GM21526 (cell line): ENCODE results near the gene PAGE5.

Experiments
- ATAC-seq: cut with Tn5 transposase; IDR thresholded peaks from one replicate; pipeline ENCODE4 v1.9.1; 2021; ENCODE audit warnings: moderate library complexity; ENCODE audit not compliant: unreplicated experiment, low FRiP score

The PAGE5 gene, protein sequence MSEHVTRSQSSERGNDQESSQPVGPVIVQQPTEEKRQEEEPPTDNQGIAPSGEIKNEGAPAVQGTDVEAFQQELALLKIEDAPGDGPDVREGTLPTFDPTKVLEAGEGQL

DNA sequence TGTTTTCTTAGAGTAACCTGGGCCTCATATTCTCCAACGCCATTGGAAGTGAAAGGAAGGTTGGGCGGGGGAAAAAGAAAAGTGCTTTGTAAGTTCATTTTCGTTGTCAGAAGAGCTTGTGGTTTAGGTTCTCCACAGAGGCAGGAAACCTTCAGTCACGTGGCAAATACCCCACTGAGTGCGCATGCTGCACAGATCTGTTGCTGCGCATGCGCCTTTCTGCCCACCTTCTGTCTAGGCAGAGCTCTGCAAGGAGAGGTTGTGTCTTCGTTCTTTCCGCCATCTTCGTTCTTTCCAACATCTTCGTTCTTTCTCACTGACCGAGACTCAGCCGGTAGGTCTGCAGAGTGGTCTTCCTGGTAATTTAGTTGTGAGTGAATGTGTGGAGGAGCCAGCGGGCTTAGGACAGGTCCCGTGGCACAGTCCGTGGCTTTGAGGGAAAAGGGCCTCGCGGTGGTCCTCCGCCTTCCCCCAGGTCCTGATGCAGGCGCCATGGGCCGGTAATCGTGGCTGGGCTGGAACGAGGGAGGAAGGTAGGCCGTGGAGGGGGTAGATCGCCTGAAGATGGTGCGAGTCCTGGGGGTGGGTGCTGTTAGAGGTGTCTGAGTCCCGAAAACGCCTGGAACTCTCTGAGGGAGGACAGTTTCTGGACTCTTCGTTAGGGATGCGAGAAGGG lies at the start of gene PAGE5:
PAGE5 (plus strand) TSS at position 228 of the 676 bp plus-strand sequence. CDS start 1,037 bp downstream, outside the sequence.
- ATAC-seq: no peak

DNA sequence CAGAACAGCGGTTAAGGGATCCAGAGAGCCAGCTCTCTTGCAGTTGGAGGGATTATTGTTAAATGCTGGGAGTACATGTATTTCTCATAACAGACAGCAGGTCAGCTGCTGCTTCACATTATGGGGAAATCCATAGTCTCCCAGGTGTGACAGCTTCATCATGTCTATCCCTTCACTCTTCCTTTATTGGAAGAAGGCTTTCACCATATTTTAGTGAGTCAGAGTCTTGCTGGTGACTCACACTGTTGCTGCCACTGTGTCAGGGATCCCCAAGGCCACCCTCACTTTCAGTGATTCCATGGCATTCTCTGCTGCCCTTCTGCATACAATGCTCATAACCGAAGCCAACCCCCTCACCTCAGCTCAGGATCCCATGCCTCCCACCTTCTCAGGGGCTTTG lies 32.9 kb upstream of the PAGE5 start:
- no peak for ATAC-seq

DNA sequence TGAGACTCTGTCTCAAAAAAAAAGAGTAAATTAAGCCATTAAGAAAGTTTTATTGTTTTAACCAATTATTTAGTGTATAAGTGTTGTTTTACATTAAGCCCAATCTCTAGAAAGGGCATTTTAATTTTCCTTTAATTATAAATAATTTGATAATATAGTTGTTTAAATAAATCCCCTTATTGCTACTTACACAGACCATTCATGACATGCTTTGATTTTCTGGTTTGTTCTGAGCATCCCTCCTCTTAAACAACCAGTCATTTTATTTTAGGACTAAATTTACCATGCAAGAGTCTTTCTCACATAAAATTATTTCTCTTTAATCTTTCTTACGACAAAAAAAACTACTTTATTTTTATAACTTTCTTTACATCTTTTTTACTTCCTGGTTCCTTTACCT lies 23.5 kb upstream of the PAGE5 start:
- ATAC-seq: no peak

DNA sequence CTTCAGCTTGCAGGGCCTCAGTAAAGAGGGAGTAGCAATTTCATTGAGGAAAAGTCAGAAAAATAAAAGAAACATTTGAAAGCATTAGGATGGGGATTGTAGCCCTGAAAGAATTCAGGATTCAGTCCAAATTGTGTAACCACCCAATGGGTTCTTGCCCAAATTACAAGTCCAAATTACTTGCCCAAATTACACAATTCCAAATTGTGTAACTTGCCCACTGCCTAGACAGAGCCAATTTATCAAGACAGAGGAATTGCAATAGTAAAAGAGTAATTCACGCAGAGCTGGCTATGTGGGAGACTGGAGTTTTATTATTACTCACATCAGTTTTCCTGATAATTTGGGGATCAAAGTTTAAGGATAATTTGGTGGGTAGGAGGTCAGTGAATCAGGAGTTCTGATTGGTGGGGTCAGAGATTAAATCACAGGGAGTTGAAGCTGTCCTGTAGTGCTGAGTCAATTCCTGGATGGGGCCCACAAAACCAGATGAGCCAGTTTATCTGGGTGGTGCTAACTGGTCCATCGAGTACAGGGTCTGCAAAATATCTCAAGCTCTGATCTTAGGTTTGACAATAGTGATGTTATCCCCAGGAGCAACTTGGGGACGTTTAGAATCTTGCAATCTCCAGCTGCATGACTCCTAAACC lies 18.1 kb upstream of the PAGE5 start:
- ATAC-seq: no peak

DNA sequence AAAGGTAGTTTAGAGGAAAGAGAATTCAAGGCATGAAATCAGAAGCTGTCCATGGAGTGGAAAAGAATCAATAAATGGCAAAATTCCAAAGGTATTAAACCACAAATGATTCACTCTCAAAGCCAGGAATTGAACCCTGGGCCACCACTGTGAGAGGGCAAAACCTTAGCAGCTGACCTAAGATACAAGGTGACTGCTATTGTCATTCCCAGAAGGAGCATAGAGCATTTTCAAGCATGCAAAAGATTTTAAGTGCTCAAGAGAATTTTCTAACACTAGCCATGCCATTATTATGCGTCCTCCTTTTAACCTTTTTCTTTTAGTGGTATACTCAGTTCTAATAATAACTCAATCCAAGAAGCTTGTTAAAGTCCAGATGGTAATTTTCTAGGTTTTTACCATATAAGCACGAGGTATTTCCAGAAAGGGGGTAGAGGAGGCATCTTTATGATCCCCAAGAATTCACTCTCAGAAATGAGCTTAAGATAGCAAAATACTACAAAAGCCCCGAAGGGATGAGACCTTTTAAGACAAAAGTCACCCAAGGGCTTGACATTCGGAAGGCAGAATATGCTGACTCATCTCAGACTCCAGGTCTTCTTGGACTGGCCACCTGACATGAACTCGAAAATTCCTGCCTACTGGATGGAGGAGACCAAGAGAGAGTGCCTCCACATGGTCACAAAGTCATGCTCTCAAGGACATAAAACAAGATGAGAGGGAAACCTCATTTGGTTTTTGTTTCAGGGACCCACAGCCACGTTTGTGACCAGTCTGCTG lies 13.8 kb upstream of the PAGE5 start:
- no peak for ATAC-seq

DNA sequence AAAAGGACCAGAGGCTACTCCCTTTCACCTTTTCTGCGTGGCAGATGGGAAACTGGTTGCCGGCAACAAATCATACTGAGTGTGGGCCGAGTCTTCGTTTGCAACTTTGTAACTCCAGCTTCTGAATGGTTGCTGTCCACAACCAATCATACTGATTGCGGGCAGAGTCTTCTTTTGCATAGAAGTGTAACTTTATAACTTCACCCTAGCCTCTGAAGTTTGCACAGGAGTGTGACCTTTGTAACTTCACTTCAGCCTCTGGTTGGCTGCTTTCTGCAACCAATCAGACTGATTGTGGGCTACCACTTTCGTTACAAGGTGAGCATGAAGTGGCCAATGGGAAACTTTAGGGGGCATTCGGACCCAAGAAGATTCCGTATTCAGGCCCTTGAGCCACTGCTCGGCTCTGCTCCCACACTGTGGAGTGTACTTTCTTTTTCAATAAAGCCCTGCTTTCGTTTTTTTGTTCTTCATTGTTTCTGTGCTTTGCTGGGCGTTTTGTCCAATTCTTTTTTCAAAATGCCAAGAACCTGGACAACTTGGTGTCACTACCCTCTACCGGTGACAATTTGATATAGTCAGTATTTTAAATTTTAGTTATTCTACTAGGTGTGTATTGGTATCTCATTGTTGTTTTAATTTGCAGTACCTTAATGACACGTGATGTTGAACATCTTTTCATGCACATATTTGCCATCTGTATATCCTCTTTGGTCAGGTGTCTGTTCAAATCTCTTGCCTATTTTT lies 9.0 kb upstream of the PAGE5 start:
- no peak for ATAC-seq

DNA sequence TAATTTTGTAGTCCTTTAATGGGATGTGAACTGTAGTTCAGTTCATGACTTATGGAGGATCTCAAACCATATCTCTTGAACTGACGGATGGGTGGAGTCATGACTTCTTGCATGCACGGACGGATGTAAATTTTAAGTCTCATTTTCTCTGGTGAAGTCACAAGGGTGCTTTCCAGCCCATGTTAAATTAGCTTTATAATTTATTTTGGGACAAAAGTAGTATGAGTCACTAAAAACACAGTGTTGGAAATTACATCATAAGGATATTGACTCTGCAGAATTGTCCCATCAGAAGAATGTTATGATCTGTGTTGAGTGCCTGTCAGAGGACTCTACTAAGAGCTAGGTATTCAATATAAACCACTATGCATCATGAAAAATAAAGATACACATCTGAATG lies 6.8 kb upstream of the PAGE5 start:
- ATAC-seq: no peak

DNA sequence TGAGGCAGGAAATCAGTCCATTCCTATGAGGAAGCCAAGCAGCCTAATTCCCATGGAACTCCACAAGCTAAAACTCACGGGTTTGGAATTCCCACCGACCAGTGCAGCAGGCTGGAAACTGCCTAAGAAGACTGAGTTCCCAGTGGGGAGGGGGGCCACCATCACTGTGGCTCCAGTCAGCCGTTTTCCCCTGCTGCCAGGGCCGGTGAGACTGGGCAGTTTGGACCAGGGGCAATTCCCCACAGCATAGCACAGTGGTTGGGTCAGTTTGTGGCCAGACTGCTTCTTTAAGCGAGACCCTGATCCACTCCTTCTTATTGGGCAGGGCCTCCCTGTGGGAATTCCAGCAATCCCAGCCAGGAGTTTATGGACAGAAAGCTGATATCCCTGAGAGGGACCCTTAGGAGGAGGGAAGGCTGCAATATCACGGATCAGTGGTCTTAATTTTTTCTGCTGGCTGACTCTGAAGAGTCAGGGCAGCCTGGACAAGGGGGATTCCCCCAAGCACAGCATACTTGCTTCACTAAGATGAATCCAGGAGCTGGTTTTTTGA lies 20.7 kb downstream of the PAGE5 start:
- no peak for ATAC-seq

DNA sequence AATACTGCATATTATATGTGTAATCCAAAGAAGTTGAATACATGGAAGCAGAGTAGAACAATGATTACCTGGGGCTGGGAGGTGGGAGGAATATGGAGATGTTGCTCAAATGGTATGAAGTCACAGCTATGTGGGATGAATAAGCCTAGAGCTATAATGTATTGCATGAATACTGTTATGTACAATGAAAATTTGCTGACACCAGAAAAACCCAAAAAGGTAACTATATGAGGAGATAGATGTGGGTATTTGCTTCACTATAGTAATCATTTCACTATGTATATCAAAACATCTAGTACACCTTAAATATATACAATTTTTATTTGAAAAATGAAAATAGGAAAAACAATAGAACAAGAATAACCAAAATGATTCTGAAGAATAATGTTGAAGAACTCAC lies 33.4 kb downstream of the PAGE5 start:
- no peak for ATAC-seq

DNA sequence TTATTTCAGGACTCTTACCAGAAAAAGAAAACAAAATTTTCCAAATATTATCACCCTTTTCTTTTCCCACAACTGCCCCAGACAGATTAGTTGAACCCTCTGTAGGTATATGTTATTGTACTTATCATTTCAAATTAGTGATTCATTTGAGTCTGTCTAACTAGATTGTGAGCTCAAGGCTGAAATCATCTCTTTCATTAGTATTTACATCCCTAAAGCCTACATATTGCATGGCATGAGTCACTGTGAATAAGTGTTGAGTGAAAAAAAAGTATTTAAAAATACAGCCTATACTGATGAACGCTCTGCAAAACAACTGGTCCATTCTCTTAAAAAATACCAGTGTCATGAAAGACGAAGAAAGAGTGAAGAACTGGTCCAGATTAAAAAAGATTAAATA lies 40.7 kb downstream of the PAGE5 start:
- no peak for ATAC-seq

DNA sequence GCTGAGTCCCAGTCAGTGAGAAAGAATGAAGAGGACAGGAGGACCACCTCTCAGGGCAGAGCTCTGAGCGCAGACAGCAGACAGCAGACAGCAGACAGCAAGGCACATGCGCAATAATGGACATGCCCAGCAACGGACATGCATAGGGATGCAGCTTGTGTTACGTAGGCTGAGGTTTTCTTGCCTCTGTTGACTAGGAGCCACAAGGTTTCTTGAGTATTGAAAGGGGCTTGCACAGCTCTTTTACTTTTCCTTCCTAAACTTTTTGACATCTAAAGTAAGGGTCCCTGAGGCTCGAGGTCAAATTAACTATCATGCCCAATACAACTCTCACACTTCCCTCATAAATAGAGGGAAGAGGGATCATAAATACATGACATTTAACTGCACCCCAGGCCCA lies 44.7 kb downstream of the PAGE5 start, which contains the start of gene PAGE3:
PAGE3 (minus strand) TSS at position 101 of the 400 bp plus-strand sequence. CDS start 1,013 bp downstream, outside the sequence.
- no peak for ATAC-seq
